BE2C (cell line): Measurements from ENCODE around the gene DPH2. TPM values are rescaled to one million over a fixed set of nuclear protein-coding genes. Genes with fewer than 3 reads are reported as not detected.

ENCODE experiments used
- DNase-seq: peaks from one replicate; pipeline ENCODE4 v3.0.0-alpha.2; 2020
- H3K27me3 ChIP-seq: fragments of 250-450 bp; sonication (Bioruptor Pico); 2 replicates; pipeline ENCODE4 v1.5.1; 2020; ENCODE audit warnings: mild to moderate bottlenecking
- H3K36me3 ChIP-seq: fragments of 250-450 bp; sonication (Bioruptor Pico); 2 replicates; pipeline ENCODE4 v1.5.1; 2020; ENCODE audit warnings: mild to moderate bottlenecking
- H3K4me1 ChIP-seq: fragments of 250-450 bp; sonication (Bioruptor Pico); 2 replicates; pipeline ENCODE4 v1.5.1; 2020
- H3K4me3 ChIP-seq: 2 replicates; pipeline ENCODE4 v1.5.1; 2011; ENCODE audit warnings: low read depth, low read length
- H3K9me3 ChIP-seq: fragments of 250-450 bp; sonication (Bioruptor Pico); 2 replicates; pipeline ENCODE4 v1.5.1; 2020
- CTCF ChIP-seq: IDR thresholded peaks from 2 replicates; pipeline ENCODE4 v1.5.1; 2012; ENCODE audit warnings: mild to moderate bottlenecking, low read depth, low read length
- polyA plus RNA-seq: library from polyadenylated mRNA; unstranded; fragments of >200 nt; gene quantifications from one replicate; pipeline ENCODE4 v1.2.1, GENCODE V29; 2012; ENCODE audit warnings: low read depth, missing spikeins; ENCODE audit not compliant: insufficient read length, insufficient read depth

DPH2 gene
- polyA plus RNA-seq = 116 TPM

GRCh38 chr1:43969746-43970466, at the start of gene DPH2:
DPH2 (plus strand) TSS chr1:43970010; CDS start chr1:43970176, 166 bp downstream.
- no peaks in the 10 kb centered on the region for H3K27me3 ChIP-seq
- peak within 1 kb of the TSS; percentile 88 for H3K4me3 ChIP-seq
- no peaks in the 10 kb centered on the region for H3K9me3 ChIP-seq
- DNase-seq = peak; percentile 94
- peaks cover 4% of the 10 kb centered on the region for H3K36me3 ChIP-seq
- no peak for TF ChIP-seq CTCF
- H3K4me1 ChIP-seq = no peaks in the 10 kb centered on the region

GRCh38 chr1:43921022-43921421, 48.8 kb upstream of the DPH2 start:
- TF ChIP-seq CTCF = no peak
- no peaks in the 10 kb centered on the region for H3K4me1 ChIP-seq
- H3K4me3 ChIP-seq = no peak overlapping the region
- H3K36me3 ChIP-seq = no peaks in the 10 kb centered on the region
- DNase-seq = no peak
- H3K27me3 ChIP-seq = no peaks in the 10 kb centered on the region
- H3K9me3 ChIP-seq = no peaks in the 10 kb centered on the region

GRCh38 chr1:43924516-43924915, 45.3 kb upstream of the DPH2 start:
- Histone ChIP-seq H3K4me1 (no peaks in the 10 kb centered on the region), H3K9me3 (no peaks in the 10 kb centered on the region), H3K36me3 (no peaks in the 10 kb centered on the region), H3K27me3 (no peaks in the 10 kb centered on the region), H3K4me3 (no peak overlapping the region)
- DNase-seq = no peak
- TF ChIP-seq CTCF = no peak

GRCh38 chr1:43925846-43926245, 44.0 kb upstream of the DPH2 start:
- DNase-seq = no peak
- Histone ChIP-seq H3K9me3 (no peaks in the 10 kb centered on the region), H3K27me3 (no peaks in the 10 kb centered on the region), H3K4me1 (no peaks in the 10 kb centered on the region), H3K36me3 (no peaks in the 10 kb centered on the region), H3K4me3 (no peak overlapping the region)
- TF ChIP-seq CTCF = no peak

GRCh38 chr1:43930168-43930948, 39.5 kb upstream of the DPH2 start:
- TF ChIP-seq CTCF = peak; percentile 39
- Histone ChIP-seq H3K27me3 (no peaks in the 10 kb centered on the region), H3K4me1 (no peaks in the 10 kb centered on the region), H3K9me3 (no peaks in the 10 kb centered on the region), H3K36me3 (no peaks in the 10 kb centered on the region), H3K4me3 (no peak overlapping the region)
- DNase-seq = peak; percentile 23

GRCh38 chr1:43930949-43931275, 38.9 kb upstream of the DPH2 start:
- H3K4me3 ChIP-seq = no peak overlapping the region
- H3K9me3 ChIP-seq = no peaks in the 10 kb centered on the region
- no peak for DNase-seq
- H3K36me3 ChIP-seq = no peaks in the 10 kb centered on the region
- no peak for TF ChIP-seq CTCF
- no peaks in the 10 kb centered on the region for H3K27me3 ChIP-seq
- no peaks in the 10 kb centered on the region for H3K4me1 ChIP-seq
